Pancreas (tissue), 10 donors: ENCODE data around the gene ACTR5. TPM values are rescaled to one million over a fixed set of nuclear protein-coding genes. Genes with fewer than 3 reads are reported as not detected.

Experiments used
- ATAC-seq, 4 donors: fragments of 200-7000 bp; cut with Tn5 transposase; one replicate each; pipeline versions ENCODE4 v1.8.0 to v1.9.1; 2020; ENCODE audit warnings: mild to moderate bottlenecking in 4 of 4, moderate library complexity in 4 of 4
- DNase-seq, 6 donors: peaks; one replicate each; pipeline ENCODE4 v3.0.0-alpha.2; 2020
- FAIRE-seq: peaks from 2 replicates; lab custom pipeline; 2012; peaks lifted over from hg19 to GRCh38; lab: Jason Lieb, UNC
- H3K27ac ChIP-seq, 4 donors: fragments of 200-600 bp; sonication (generic); 1 replicate in 3 of 4; 2 replicates in 1 of 4; pipeline versions ENCODE4 v1.5.0 to v1.8.0; 2020
- H3K27me3 ChIP-seq, 4 donors: fragments of 200-600 bp; one replicate each; pipeline ENCODE4 v1.8.0; 2021
- H3K36me3 ChIP-seq, 3 donors: fragments of 200-600 bp; sonication (generic) in 1 of 3; one replicate each; pipeline versions ENCODE4 v1.5.0 to v1.8.0; 2020 to 2021
- H3K4me1 ChIP-seq, 3 donors: fragments of 200-600 bp; one replicate each; pipeline ENCODE4 v1.8.0; 2021
- H3K4me3 ChIP-seq, 4 donors: fragments of 200-600 bp; sonication (generic) in 2 of 4; one replicate each; pipeline versions ENCODE4 v1.5.0 to v1.8.0; 2020 to 2021
- H3K9me3 ChIP-seq, 4 donors: fragments of 200-600 bp; one replicate each; pipeline ENCODE4 v1.8.0; 2021
- CTCF ChIP-seq, 4 donors: fragments of 200-600 bp; sonication (generic) in 3 of 4; IDR thresholded peaks; one replicate each; pipeline versions ENCODE4 v1.5.0 to v1.8.0; 2021; ENCODE audit warnings: antibody characterized with exemption in 4 of 4
- WGBS, 2 donors: extraction: QIAGEN DNeasy Blood & Tissue Kit; methylation state at CpG; one replicate each; pipeline ENCODE4 v1.1.7; 2013; 5-methylcytosine and 5-hydroxymethylcytosine counted together
- intact Hi-C, 3 donors: fragments of 100-400 bp; cut with DNase I; formaldehyde crosslinking; loops; one replicate each; pipeline versions ENCODE4 v1.11.1 to v1.14.2; 2022
- polyA plus RNA-seq, 2 donors: library from polyadenylated mRNA; stranded (reverse); fragments of 200-250 nt; gene quantifications; one replicate each; pipeline ENCODE4 v1.2.3, GENCODE V29; 2013
- total RNA-seq, 6 donors: library from RNA; stranded (reverse); fragmentation: NEBNext Ultra II Directional in 4 of 6; extraction: Animal tissue kit (Norgen Biotek cat#: 25700) in 4 of 6; gene quantifications; one replicate each; pipeline versions ENCODE4 v1.2.1 to v1.2.4, GENCODE V29; 2021 to 2023
- donor health status: healthy with polysubstance abuse.
- donor health status: DM: no; HTN: no; CAD: no; lungs with moderate emphysema.
- donor health status: DM: no; HTN: no; CAD: no.
- donor health status: control.
- donor health status: control.
- donor health status: Bipolar disorder and iron deficiency.
- donor health status: DM: yes; HTN: yes; CAD: no.
- donor health status: DM: no; HTN: no; CAD: no.
- donor health status: DM: no; HTN: no; CAD: no.
- donor health status: DM: yes; HTN: yes; CAD: no.

ACTR5 gene
- total and polyA plus RNA-seq, 8 donors: 2.4 to 9.8 (median 3.2) TPM

- Histone ChIP-seq H3K4me3 (no peak overlapping the region), H3K36me3 (no peaks in the 10 kb centered on the region), H3K27me3 (peaks cover 0 to 69% (median 21%) of the 10 kb centered on the region in 4 donors), H3K4me1 (peaks cover 0 to under 1% (median 0%) of the 10 kb centered on the region in 3 donors), H3K9me3 (no peaks in the 10 kb centered on the region), H3K27ac (no peak overlapping the region)
- ATAC-seq (peak in 3 of 4 donors; percentile 49 to 76 (median 60)), FAIRE-seq (no peak), DNase-seq (peak in 5 of 6 donors; percentile 22 to 76 (median 50))
- TF ChIP-seq CTCF (IDR thresholded peaks at IDR 0.05): no peak
- 12% methylated on average over 51 to 53 of the region's 53 CpGs for WGBS, 2 donors
- intact Hi-C loops: no loop called here
These were observed 22.1 kb upstream of the ACTR5 start for GRCh38 chr20:38725931-38726803.

GRCh38 chr20:38726804-38727606, 21.3 kb upstream of the ACTR5 start:
- H3K4me1 ChIP-seq: peaks cover 0 to 3% (median 0%) of the 10 kb centered on the region in 3 donors
- peaks cover 0 to 74% (median 21%) of the 10 kb centered on the region in 4 donors for H3K27me3 ChIP-seq
- FAIRE-seq: no peak
- peak in 1 of 4 donors; percentile 13 for ATAC-seq
- H3K27ac ChIP-seq: no peak overlapping the region
- no peaks in the 10 kb centered on the region for H3K9me3 ChIP-seq
- no peaks in the 10 kb centered on the region for H3K36me3 ChIP-seq
- no peak for TF ChIP-seq CTCF (IDR thresholded peaks at IDR 0.05)
- no peak overlapping the region for H3K4me3 ChIP-seq
- peak in 2 of 6 donors; percentile 71 to 72 for DNase-seq
- 3 to 4% methylated on average over 43 of the region's 43 CpGs for WGBS, 2 donors
- intact Hi-C loops: no loop called here

GRCh38 chr20:38727607-38728190, 20.6 kb upstream of the ACTR5 start:
- Histone ChIP-seq H3K4me3 (no peak overlapping the region), H3K4me1 (peaks cover 0 to 3% (median 0%) of the 10 kb centered on the region in 3 donors)

GRCh38 chr20:38728191-38728781, 20.0 kb upstream of the ACTR5 start:
- intact Hi-C loops: no loop called here
- no peak for FAIRE-seq
- 2% methylated on average over 51 to 56 of the region's 56 CpGs for WGBS, 2 donors
- ATAC-seq: no peak
- DNase-seq: no peak
- TF ChIP-seq CTCF (IDR thresholded peaks at IDR 0.05): no peak
- no peak overlapping the region for H3K4me3 ChIP-seq
- H3K27ac ChIP-seq: no peak overlapping the region
- H3K4me1 ChIP-seq: peaks cover 0 to 3% (median 0%) of the 10 kb centered on the region in 3 donors
- no peaks in the 10 kb centered on the region for H3K9me3 ChIP-seq
- no peaks in the 10 kb centered on the region for H3K36me3 ChIP-seq
- peaks cover 0 to 84% (median 24%) of the 10 kb centered on the region in 4 donors for H3K27me3 ChIP-seq

More at GRCh38 chr20:38727607-38728190, 20.6 kb upstream of the ACTR5 start:
- Histone ChIP-seq H3K27me3 (peaks cover 0 to 80% (median 24%) of the 10 kb centered on the region in 4 donors), H3K36me3 (no peaks in the 10 kb centered on the region), H3K9me3 (no peaks in the 10 kb centered on the region), H3K27ac (no peak overlapping the region)
- DNase-seq (no peak), FAIRE-seq (no peak), ATAC-seq (no peak)
- no peak for TF ChIP-seq CTCF (IDR thresholded peaks at IDR 0.05)
- 5 to 7% methylated on average over 46 of the region's 46 CpGs for WGBS, 2 donors
- intact Hi-C loops: no loop called here
